SK-N-SH (cell line): ENCODE measurements around the gene AMPH.

Experiments
- RAD21 ChIP-seq: IDR thresholded peaks from 2 replicates; pipeline ENCODE4 v1.6.1; 2012; ENCODE audit warnings: mild to moderate bottlenecking, low read length
- RCOR1 ChIP-seq: fragments of 150-350 bp; IDR thresholded peaks from 2 replicates; pipeline ENCODE4 v1.6.1; 2017; ENCODE audit warnings: antibody characterized with exemption, low read length
- RFX5 ChIP-seq: IDR thresholded peaks from 2 replicates; pipeline ENCODE4 v1.6.1; 2012; ENCODE audit warnings: mild to moderate bottlenecking, improper control_type of control experiment, low read length
- SIN3A ChIP-seq: IDR thresholded peaks from 2 replicates; pipeline ENCODE4 v1.6.1; 2012; ENCODE audit warnings: low read depth, mild to moderate bottlenecking, low read length, moderate library complexity, borderline replicate concordance
- TF ChIP-seq, protein P1 (sequence below): fragments of 200-600 bp; sonication (generic); IDR thresholded peaks from 2 replicates; pipeline ENCODE4 v1.6.1; 2017; ENCODE audit warnings: antibody characterized with exemption, mild to moderate bottlenecking, moderate library complexity
- TF ChIP-seq, protein P2 (sequence below): IDR thresholded peaks from 2 replicates; pipeline ENCODE4 v1.6.1; 2012; ENCODE audit warnings: mild to moderate bottlenecking, low read depth, low read length, moderate library complexity

DNA sequence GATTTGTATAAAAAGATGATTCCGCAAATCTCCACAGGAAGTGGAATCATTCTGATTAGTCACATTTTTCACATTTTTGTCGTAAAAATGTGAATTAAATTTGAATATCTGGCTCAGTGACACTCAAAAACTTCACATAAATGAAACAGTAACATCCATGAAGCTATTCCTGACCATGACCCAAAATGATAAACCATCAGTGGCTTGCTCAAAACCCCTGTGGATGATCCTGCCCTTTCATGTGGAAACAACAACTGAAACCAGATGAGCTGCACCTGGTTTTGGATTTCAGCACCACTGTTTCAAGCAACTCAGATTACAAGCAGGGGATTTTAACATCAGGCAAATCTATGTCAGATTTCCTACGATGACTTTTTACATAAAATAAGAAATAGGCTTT lies 80.3 kb downstream of the AMPH start:
- no peak for TF ChIP-seq RAD21
- TF ChIP-seq, protein P1, sequence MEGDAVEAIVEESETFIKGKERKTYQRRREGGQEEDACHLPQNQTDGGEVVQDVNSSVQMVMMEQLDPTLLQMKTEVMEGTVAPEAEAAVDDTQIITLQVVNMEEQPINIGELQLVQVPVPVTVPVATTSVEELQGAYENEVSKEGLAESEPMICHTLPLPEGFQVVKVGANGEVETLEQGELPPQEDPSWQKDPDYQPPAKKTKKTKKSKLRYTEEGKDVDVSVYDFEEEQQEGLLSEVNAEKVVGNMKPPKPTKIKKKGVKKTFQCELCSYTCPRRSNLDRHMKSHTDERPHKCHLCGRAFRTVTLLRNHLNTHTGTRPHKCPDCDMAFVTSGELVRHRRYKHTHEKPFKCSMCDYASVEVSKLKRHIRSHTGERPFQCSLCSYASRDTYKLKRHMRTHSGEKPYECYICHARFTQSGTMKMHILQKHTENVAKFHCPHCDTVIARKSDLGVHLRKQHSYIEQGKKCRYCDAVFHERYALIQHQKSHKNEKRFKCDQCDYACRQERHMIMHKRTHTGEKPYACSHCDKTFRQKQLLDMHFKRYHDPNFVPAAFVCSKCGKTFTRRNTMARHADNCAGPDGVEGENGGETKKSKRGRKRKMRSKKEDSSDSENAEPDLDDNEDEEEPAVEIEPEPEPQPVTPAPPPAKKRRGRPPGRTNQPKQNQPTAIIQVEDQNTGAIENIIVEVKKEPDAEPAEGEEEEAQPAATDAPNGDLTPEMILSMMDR: no peak
- no peak for TF ChIP-seq SIN3A
- no peak for TF ChIP-seq RCOR1
- TF ChIP-seq RFX5: no peak
- TF ChIP-seq, protein P2, sequence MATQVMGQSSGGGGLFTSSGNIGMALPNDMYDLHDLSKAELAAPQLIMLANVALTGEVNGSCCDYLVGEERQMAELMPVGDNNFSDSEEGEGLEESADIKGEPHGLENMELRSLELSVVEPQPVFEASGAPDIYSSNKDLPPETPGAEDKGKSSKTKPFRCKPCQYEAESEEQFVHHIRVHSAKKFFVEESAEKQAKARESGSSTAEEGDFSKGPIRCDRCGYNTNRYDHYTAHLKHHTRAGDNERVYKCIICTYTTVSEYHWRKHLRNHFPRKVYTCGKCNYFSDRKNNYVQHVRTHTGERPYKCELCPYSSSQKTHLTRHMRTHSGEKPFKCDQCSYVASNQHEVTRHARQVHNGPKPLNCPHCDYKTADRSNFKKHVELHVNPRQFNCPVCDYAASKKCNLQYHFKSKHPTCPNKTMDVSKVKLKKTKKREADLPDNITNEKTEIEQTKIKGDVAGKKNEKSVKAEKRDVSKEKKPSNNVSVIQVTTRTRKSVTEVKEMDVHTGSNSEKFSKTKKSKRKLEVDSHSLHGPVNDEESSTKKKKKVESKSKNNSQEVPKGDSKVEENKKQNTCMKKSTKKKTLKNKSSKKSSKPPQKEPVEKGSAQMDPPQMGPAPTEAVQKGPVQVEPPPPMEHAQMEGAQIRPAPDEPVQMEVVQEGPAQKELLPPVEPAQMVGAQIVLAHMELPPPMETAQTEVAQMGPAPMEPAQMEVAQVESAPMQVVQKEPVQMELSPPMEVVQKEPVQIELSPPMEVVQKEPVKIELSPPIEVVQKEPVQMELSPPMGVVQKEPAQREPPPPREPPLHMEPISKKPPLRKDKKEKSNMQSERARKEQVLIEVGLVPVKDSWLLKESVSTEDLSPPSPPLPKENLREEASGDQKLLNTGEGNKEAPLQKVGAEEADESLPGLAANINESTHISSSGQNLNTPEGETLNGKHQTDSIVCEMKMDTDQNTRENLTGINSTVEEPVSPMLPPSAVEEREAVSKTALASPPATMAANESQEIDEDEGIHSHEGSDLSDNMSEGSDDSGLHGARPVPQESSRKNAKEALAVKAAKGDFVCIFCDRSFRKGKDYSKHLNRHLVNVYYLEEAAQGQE: no peak
